Ureter (tissue), 1 donor: ENCODE results near the gene SAMMSON. TPM values are rescaled to one million over a fixed set of nuclear protein-coding genes. Genes with fewer than 3 reads are reported as not detected.

Experiments used
- DNase-seq: peaks from one replicate; pipeline ENCODE4 v3.0.0-alpha.2; 2020; ENCODE audit warnings: low spot score
- total RNA-seq: library from RNA; stranded (reverse); gene quantifications from one replicate; pipeline ENCODE4 v1.2.4, GENCODE V29; 2023
- donor health status: DM: yes; HTN: yes; CAD: no.

Gene SAMMSON
- not detected for total RNA-seq

DNA sequence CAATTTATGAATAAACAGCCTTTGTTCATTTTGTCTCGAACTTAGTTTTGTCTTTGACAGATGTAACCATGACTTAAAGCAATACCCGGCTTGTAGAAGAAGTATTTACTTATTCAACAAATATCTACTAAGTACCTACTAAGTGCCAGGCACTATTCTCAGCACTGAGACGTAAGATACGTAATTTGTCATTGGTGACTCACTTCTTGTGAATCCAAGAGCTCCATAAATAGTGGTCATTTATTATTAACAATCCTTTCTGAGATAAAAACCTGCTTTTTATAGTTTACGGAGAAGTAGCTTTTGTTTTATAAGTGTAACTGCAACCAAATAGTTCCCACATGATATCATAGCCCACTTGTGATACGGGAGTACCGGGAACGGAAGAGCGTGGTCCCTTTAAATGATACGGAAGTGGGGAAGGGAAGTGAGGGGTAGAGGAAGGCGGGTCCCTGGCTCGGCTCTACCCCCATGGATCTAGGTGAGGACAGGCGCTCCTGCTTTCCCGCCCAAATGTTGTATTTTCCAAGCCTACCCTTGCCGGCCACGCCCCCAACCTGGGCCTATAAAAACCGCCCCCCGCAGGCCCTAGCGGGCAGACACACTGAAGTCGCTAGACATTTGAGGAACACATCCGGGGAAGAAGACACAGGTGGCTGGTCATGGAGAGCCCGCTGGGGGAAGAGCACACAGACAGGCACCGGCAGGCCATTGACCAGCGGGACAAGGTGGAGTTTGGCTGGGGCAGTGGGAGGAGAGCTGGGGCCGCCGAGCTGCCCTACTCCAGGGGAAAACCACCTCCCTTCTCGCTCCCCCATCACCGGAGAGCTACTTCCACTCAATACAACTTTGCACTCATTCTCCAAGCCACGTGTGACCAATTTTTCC lies at the start of gene SAMMSON:
Gene SAMMSON (plus strand): TSS at position 594 of the 888 bp plus-strand sequence.
- no peak for DNase-seq

DNA sequence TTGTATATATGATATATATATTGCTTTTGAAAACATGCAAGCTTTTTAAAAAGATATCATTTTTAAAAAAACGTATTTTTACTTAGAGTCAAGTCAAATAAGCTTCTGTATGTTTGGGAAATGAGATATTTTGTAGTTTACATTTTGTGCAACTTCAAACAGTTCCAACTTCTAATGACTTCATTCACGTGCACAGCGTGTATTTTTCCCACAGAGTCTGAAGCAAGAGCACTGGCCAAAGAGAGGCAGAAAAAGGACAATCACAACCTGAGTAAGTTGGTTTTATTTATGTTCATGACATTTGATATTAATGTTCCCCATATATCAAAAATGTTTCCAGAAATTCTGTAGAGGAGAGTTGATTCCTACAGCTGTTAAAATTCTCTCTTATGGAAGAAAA lies 47.9 kb upstream of the SAMMSON start:
- no peak for DNase-seq

GRCh38 chr3:69959581-69959980 lies 40.0 kb upstream of the SAMMSON start:
- no peak for DNase-seq

DNA sequence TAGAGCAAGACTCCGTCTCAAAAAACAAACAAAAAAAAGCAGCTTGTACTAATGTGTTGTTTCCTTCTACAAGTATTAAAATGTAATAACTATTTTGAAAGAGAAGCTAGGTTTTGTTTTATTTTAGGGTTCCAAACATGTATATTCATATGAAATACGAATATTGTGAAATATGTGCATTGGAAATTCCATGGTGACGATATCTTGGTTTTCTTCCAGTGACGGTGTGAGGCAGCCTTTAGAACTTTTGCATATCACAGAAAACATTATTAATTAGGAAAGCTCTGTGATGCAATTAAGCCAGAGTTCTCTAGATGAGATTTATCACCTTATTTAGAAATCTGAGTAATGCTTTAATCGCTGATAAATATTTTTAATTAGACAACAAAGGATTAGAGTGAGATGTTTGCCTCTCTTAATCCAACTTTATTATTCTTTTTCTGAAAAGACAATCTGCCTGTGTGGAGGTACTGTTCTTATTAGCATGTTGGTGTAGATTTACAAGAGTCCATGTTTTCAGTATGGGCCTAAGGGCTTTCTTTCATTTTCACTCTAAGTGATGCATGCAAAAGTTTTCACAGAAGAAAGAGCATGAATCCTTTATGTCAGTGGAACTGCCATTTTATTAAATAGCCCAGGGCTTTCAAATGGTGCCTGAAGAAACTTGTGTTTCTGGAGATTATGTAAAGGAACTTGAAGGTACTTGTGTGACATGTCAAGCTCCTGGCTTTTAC lies 37.7 kb upstream of the SAMMSON start:
- no peak for DNase-seq

- DNase-seq = no peak
Observed at GRCh38 chr3:69963643-69964042, 35.9 kb upstream of the SAMMSON start.

DNA sequence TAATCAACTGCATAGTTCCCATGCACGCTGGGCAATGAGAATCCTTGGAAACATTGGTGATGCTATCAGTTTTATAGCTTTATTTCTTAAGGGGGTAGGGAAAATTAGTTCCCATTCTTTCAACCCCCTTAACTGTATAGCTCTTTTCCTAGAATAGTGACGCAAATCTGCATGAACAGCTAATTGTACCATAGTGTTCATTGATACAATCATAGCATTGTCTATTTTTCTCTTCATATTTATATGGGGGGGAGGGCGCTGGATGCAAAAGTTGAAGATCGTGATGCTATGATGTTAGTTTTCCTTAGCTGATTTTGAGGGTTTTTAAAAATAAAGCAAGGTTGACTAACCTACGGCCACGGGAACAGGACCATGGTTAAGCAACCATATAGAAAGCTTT lies 32.4 kb upstream of the SAMMSON start:
- DNase-seq = no peak

- no peak for DNase-seq
Observed at GRCh38 chr3:69970827-69971226, 28.7 kb upstream of the SAMMSON start.

GRCh38 chr3:69972672-69973071 lies 26.9 kb upstream of the SAMMSON start:
- no peak for DNase-seq

- no peak for DNase-seq
Observed at GRCh38 chr3:69976021-69976420, 23.5 kb upstream of the SAMMSON start.

GRCh38 chr3:69983546-69984265 lies 15.8 kb upstream of the SAMMSON start:
- no peak for DNase-seq

DNA sequence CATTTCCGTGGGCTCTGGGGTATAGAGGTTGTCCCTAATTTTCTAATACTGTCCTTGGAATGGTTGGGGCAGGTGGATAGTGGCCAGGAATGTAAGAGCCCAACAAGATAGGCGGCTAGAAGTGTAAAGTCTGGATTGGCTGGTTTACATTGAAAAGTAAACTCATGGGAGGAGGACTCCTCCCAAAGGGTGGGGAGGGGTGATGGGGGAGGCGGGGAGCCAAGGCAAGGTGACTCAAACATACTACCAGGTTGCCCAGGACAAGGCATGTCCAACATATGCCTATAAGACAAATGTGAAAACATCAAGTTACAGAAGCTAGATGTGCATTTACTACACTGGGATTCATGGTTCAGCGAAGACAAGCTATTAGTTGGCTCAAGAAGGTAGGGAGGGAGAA lies 14.3 kb upstream of the SAMMSON start:
- no peak for DNase-seq

DNA sequence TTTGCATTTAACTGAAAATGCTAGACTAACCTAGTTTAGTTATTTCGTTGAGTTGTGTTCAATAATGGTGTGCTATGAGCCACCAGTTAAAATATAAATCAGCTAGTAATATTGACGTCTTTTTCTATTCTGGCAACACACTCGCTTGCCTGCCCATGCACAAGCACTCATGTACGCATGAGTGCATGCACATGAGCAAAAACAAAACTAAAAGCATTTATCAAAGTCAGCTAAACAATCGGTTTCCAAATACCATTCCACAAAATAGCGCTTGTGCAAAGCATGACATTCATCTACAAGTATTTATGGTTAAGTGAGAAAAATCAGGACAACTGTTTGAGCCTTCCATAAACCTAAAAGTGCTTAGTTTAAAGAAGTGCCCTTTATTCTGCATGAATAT lies 13.1 kb upstream of the SAMMSON start:
- no peak for DNase-seq

GRCh38 chr3:69987833-69988232 lies 11.7 kb upstream of the SAMMSON start:
- no peak for DNase-seq

GRCh38 chr3:69993757-69994156 lies 5.8 kb upstream of the SAMMSON start:
- no peak for DNase-seq

DNA sequence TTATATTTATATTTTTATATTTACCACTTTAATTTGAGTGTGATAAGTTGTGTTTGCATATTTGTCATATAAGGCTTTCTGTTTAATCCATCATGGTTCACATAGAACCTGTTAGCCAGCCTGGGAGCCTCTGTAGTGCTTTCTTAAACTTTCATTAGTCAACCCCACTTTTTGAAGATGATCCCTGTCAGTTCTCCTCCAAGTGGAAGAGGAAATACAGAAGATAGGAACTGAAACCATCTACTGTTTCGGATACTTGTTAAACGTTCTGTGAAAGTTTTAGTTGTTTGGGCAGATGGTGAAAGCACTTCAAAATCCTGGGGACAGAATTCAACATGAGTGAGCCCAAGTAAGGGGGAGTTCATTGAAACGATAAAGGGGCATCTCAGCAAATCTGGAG lies 4.6 kb upstream of the SAMMSON start:
- no peak for DNase-seq

GRCh38 chr3:69997631-69998307 lies 1.8 kb upstream of the SAMMSON start:
- no peak for DNase-seq

DNA sequence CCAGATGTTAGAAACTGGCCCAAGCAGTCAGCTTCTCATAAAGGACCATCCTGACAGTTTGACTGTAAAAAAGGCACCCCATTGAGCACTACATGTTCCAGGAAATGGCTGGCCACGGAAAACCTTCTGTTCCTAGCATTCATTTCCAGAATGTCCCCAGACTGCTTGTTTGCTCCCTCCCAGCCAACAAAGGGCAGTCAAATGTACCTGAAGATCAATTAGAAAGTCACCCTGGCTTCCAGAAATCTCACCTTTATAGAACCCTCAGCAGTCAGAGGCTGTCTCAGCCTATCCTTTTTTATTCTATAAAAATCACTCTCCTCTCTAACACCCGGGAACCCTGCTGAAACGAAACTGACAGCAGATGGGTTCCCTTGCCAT lies 784 bp upstream of the SAMMSON start:
- no peak for DNase-seq

DNA sequence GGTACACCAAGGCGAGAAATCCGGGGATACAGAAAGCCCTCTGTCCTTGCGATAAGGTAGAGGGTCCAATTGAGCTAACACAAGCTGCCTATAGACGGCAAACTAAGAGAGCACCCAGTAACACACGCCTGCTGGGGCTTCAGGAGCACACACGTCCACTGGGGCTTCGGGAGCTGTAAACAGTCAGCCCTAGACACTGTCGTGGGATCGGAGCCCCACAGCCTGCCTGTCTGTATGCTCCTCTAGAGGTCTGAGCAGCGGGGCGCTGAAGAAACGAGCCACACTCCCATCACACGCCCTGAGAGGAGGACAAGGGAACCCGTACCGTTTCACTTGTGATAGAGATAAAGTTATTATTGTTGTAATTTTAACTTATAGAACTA lies 486 bp downstream of the SAMMSON start:
- no peak for DNase-seq

- DNase-seq = no peak
Observed at GRCh38 chr3:70000563-70001081, 1.1 kb downstream of the SAMMSON start.

GRCh38 chr3:70003119-70003518 lies 3.6 kb downstream of the SAMMSON start:
- DNase-seq = no peak

DNA sequence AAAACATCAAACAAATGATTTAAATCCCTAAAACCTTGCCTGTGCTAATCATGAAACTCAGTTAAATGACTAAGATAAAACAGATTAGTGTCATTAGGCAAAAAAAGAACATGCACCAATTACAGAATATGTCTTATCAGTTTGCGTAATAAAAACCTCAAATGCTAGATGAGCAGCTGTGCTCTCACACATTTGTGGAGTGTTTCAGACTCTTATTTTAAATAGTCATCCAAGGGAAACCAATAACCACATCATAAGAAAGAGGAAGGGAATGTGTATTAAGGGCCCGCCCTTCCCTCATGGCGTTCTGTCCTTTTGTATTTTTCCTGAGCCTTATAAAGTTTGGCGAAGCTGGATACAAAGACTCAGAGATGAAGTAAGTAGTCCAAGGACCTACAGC lies 6.6 kb downstream of the SAMMSON start:
- DNase-seq = no peak

DNA sequence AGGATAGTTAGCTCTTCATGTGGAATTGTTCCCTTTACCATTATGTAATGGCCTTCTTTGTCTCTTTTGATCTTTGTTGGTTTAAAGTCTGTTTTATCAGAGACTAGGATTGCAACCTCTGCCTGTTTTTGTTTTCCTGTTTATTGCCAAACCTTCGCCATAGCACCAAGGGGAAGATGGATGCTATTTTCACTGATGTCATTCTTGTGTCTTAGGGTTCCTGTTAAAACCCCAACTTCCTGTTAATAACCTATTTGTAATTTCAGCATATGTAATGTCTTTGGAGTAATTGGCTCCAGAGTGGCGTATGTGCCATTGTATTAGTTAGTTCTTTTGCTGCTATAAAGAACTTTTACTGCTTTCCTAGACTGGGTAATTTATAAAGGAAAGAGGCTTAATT lies 10.8 kb downstream of the SAMMSON start:
- DNase-seq = no peak
